Fibroblast of skin of right quadriceps (primary cell): ENCODE results near the gene TMEM151A.

Source experiments
- DNase-seq: peaks from one replicate; pipeline ENCODE4 v3.0.0-alpha.2; 2013

Gene TMEM151A

GRCh38 chr11:66324664-66325063 is 33.0 kb downstream of the TMEM151A start:
- peak; percentile 78 for DNase-seq

- DNase-seq = no peak
Measured at GRCh38 chr11:66325263-66325671, 33.6 kb downstream of the TMEM151A start.

GRCh38 chr11:66326261-66327111 is 34.8 kb downstream of the TMEM151A start:
- peak; percentile 76 for DNase-seq

- peak; percentile 78 for DNase-seq
Measured at GRCh38 chr11:66327171-66328030, 35.7 kb downstream of the TMEM151A start.

- DNase-seq = no peak
Measured at GRCh38 chr11:66328031-66328301, 36.3 kb downstream of the TMEM151A start.

- DNase-seq = peak; percentile 79
Measured at GRCh38 chr11:66328302-66329144, 36.8 kb downstream of the TMEM151A start.

GRCh38 chr11:66329165-66329673 is 37.5 kb downstream of the TMEM151A start:
- no peak for DNase-seq

GRCh38 chr11:66330931-66331330 is 39.2 kb downstream of the TMEM151A start:
- no peak for DNase-seq

- DNase-seq = no peak
Measured at GRCh38 chr11:66331542-66332370, 40.1 kb downstream of the TMEM151A start.

GRCh38 chr11:66332371-66333219 is 40.9 kb downstream of the TMEM151A start:
- no peak for DNase-seq

- no peak for DNase-seq
Measured at GRCh38 chr11:66333220-66333877, 41.7 kb downstream of the TMEM151A start.

GRCh38 chr11:66333896-66334604 is 42.4 kb downstream of the TMEM151A start:
- no peak for DNase-seq

GRCh38 chr11:66334605-66335442 is 43.1 kb downstream of the TMEM151A start:
- DNase-seq = no peak

GRCh38 chr11:66335531-66336233 is 44.0 kb downstream of the TMEM151A start:
- peak; percentile 55 for DNase-seq

GRCh38 chr11:66336234-66337102 is 44.8 kb downstream of the TMEM151A start, which contains the start of gene RIN1:
Gene RIN1, minus strand, starts transcription at chr11:66336434. Its CDS starts 32 bp downstream, at chr11:66336402.
- peak; percentile 86 for DNase-seq

GRCh38 chr11:66337103-66337899 is 45.6 kb downstream of the TMEM151A start:
- DNase-seq = no peak
